Stimulated activated CD4-positive, alpha-beta T cell treated with anti-CD3 and anti-CD28 coated beads, Interleukin-1b, Interleukin-23, amount 100 ng/mL, for 1 hour (primary cell): ENCODE results near the gene CD59.
"Not testable (repeated sequence)": the region's sequence is repeated elsewhere in the genome, so short reads cannot be mapped to it uniquely, and the experiment has no call there.

Experiments used
- DNase-seq, 2 donors: peaks; one replicate each; pipeline ENCODE4 v3.0.0-alpha.2; 2020; ENCODE audit warnings: low read depth in 2 of 2

Gene CD59

GRCh38 chr11:33665350-33666106 is 70.7 kb downstream of the CD59 start:
- no peak for DNase-seq

DNA sequence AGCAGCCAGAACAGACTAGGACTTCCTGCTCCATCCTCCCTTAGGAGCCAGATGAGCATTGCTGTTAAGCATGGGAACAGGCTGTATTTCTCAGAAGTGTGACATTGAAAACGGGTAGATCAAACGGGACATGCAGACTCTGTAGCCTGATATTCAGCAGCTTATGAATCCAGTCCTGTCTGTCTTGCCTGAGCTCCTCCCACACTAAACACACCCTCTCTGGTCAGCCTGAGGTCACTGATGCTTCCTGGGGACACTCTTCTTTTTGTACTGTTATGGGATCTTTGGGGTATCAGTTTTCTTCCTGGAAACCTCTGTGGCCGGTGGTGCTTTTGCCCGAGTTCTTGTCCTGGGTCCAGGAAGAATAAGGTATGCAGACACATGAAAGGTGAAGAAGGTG is 71.4 kb downstream of the CD59 start:
- DNase-seq, result no peak

DNA sequence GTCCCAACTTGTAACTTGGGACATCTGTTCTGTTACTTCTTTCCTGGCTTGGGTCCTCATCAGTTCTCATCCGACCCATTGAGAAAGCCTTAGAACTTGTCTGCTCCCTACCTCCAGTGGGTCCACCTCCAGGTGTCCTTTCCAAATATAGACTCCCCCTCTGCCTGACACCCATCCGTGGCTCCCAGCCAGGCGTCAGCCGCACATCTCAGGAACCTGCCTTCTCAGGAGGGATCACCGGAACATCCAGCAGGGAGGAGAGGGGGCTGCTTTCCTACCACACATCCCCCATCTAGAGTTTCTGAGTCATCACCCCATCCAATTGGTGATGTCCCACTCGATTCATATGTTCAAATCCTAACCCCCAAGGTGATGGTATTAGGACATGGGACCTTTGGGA is 72.1 kb downstream of the CD59 start:
- DNase-seq, result no peak

DNA sequence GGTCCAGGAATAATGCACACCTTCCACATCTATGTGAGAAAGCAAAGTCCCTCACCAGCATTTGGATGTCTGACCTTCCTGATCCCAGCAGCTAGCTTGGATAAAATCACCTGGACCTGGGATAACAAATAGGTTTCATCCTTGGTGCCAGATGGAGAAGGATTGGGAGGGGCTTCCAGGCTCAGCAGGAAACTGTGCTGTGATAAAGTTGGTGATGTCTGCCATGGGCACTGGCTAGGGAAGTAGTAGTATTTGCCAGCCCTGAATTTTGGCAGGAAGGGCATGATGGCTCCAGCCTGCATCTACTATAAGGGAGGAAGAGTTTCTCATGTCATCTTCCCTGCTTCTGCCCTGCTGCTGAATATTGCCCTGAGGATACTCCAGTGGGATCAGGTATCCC is 73.1 kb downstream of the CD59 start:
- DNase-seq, result no peak

DNA sequence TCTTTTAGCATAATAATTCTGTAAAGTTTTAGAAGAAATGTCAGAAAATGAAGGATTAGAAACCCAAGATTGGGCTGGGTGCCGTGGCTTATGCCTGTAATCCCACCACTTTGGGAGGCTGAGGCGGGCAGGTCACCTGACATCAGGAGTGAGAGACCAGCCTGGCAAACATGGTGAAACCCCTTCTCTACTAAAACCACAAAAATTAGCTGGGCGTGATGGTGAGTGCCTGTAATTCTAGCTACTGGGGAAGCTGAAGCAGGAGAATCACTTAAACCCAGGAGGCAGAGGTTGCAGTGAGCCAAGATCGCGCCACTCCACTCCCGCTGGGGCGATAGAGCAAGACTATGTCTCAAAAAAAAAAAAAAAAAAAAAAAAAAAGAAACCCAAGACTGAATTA is 74.7 kb downstream of the CD59 start:
- DNase-seq, result not testable (repeated sequence)

DNA sequence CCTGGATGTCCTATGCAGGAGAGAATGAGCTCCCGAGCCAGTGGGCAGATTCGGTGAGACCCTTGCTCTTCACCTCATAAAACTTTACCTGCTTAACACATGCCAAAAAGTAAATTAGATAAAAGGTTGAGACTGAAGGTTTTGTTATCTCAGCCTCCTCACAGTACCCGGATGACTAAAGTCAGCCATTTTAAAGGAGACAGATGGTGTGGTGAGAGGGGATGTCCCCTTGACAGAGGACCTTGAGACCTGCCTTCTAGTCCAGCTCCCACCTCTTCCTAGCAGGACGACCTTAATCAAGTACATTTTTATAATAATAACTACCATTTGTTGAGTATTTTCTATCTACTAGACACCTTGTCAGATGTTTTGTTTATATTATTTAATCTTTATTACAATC is 75.3 kb downstream of the CD59 start:
- DNase-seq, result no peak

DNA sequence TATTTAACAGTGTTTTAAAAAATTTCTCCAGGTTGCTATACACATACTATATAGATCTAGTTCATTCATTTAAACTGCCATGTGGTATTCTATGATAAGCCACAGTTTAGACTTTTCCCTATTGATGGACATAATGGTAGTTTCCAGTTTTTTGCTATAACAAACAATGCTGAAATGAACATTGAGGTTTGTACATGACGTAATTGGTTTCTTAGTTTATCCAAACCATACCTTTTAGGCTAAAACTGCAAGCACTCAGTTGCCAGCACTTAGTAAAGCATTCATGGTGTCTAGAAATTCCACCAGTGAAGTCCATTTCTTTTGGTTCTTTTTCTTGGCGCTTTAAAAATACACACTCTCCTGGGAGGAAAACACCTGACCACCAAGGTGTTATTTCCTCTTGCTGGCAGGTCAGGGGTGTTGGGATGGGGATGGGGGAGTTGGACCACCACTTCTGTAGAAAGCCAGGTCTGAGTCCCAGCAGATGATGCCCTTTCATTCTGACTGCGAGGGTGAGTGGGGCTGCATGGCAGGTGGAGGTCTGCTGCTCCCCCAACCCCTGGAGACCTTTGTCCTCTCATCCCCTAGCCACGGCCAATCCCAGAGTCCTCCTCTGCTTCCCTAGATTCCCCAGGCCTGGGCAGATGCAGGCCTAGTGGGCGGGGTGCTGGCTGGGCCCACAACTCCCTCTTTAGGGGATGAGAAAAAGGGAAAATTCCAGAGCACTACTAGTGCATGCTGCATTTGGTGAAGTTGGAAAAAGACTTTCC is 76.7 kb downstream of the CD59 start:
- no peak for DNase-seq

DNA sequence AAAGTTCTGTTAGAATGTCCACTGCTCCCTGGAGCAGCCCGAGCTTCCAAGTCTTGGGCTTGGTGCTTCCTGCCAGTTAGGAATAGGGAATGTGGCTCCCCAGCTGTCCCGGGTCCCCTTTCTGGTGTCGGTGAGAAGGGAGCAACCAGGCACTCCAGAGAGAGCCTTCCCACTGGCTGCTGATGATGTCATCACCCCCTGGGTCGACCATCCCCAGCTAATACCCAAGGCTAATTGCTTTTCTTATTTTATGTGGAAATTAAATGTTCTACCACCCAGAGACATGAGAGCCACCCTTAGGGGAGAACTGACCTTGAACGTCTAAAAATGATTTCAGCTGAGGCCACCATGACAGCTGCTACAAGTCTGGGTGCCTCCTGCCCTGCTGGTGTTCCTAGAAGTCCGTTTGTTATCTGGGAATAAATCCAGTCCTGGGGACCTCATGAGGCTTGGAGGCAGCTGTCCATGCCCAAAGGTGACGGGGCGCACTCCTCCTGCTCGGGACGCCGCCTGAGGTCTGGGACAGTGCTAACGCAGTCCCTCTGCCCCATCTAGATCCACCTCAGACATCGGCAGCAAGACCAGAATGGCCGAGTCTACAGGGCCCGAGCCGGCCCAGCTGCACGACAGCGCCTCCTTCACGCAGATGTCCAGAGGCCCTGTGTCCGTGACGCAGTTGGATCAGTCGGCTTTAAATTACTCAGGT is 77.9 kb downstream of the CD59 start:
- no peak for DNase-seq

DNA sequence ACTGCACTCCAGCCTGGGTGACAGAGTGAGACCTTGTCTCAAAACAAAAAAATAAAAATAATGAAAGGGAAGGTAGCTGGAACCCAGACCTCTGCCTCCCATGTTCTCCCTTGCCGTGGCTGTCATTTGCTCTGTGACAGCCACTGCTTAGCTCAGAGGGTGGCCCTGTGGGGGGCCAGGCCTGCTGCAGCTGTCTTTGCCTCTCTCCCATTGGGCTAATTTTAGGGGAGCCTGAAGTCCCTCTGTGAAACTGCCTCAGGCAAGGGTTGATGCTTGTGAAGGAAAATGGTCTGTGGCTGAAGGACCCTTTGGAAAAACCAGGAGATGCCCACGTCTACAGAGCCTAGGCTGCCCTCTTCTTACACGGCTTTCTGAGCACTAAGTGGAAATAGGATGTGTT is 78.5 kb downstream of the CD59 start:
- no peak for DNase-seq

GRCh38 chr11:33656768-33657167 is 79.5 kb downstream of the CD59 start:
- no peak for DNase-seq

DNA sequence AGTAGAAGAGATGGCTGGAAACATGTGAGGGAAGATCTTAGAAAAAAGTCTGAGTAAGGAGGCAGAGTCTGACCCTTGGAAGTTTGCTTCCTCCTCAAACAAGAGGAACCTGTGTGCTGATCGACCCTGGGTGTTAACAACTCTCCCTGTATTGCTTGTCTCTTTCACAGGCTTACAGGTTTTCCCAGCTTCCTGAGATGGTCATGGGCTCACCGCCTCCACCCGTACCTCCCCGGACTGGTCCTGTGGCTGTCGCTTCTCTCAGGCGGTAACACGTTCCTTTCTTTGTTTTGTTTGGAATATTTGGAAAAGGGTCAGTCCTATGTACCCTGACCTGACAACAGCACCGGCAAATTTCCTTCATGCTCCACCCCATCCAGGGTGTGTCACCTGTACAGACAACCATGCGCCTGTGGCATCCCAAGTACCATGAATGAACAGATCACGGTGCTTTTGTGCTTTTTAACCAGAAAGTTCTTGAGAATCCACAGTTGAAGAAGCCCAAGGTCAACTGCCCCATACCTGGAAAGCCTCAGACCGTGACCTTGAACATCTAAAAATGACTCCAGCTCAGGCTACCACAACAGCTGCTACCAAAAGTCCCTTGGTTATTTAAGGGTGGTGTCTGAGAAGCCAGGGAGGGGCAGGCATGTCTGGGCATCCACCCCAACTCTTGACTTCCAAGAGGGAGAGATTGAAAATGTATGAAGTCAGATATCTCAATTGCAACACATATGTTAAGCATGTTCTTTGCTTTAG is 80.2 kb downstream of the CD59 start:
- DNase-seq, result no peak

GRCh38 chr11:33654594-33654993 is 81.6 kb downstream of the CD59 start:
- DNase-seq, result no peak
